Mononuclear cell (primary cell): ENCODE measurements around the gene USP51. TPM values are rescaled to one million over a fixed set of nuclear protein-coding genes. Genes with fewer than 3 reads are reported as not detected.
"Not testable (repeated sequence)": the region's sequence is repeated elsewhere in the genome, so short reads cannot be mapped to it uniquely, and the experiment has no call there.

ENCODE experiments used
- H3K27me3 ChIP-seq: 2 replicates; pipeline ENCODE4 v1.6.0; 2011; ENCODE audit warnings: low read length, control low read depth; ENCODE audit not compliant: insufficient read depth
- H3K4me1 ChIP-seq: 2 replicates; pipeline ENCODE4 v1.5.1; 2011; ENCODE audit warnings: mild to moderate bottlenecking, low read length, control low read depth; ENCODE audit not compliant: insufficient read depth
- H3K4me3 ChIP-seq: 2 replicates; pipeline ENCODE4 v1.5.1; 2011; ENCODE audit warnings: mild to moderate bottlenecking, low read length, moderate library complexity
- H3K9me3 ChIP-seq: 2 replicates; pipeline ENCODE4 v1.5.1; 2011; ENCODE audit warnings: low read depth, mild to moderate bottlenecking, control low read depth, low read length
- total RNA-seq: library from RNA; depleted of rRNA; stranded (reverse); fragments of >200 nt; gene quantifications from one replicate; pipeline ENCODE4 v1.2.3, GENCODE V29; 2012

The USP51 gene
- total RNA-seq, 1 donor: 3.3 TPM

DNA sequence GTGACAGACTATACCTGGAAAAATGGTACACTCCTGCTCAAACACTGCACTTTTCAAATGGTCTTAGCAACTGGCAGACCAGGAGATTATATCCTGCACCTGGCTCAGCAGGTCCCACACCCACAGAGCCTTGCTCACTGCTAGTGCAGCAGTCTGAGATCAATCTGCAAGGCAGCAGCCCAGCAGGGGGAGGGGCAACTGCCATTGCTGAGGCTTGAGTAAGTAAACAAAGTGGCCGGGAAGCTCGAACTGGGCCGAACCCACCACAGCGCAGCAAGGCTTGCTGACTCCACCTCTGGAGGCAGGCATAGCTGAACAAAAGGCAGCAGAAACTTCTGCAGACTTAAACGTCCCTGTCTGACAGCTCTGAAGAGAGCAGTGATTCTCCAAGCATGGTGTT, 46.2 kb downstream of the USP51 start:
- H3K9me3 ChIP-seq, H3K4me1 ChIP-seq, H3K4me3 ChIP-seq, H3K27me3 ChIP-seq: not testable (repeated sequence)

Other genes with a start within 250 kb of the USP51 start
- gene PAGE3, start 224.9 kb downstream of the USP51 start, total RNA-seq: not detected
- gene MAGEH1, start 37.7 kb downstream of the USP51 start, total RNA-seq: 21.3 TPM
- gene FOXR2, start 133.6 kb upstream of the USP51 start, total RNA-seq: not detected
- gene RRAGB, start 227.9 kb upstream of the USP51 start, total RNA-seq: 4.6 TPM